HEK293 (cell line): ENCODE measurements around the gene EPB41L2.

Experiments used
- CTCF ChIA-PET: fragments of 350-600 bp; formaldehyde crosslinking; extraction: SDS; loops from one replicate; lab custom pipeline; 2021; ENCODE audit warnings: antibody characterized with exemption; lab: Yijun Ruan, JAX
- POLR2A ChIA-PET: fragments of 300-600 bp; formaldehyde crosslinking; extraction: SDS; loops from one replicate; lab custom pipeline; 2020; ENCODE audit warnings: antibody characterized with exemption, inconsistent platforms; lab: Yijun Ruan, JAX
- H3K27ac ChIP-seq: fragments of 200-500 bp; sonication (Bioruptor generic); 2 replicates; pipeline ENCODE4 v1.5.1; 2014; ENCODE audit warnings: low read depth, low read length, control low read depth, inconsistent platforms; ENCODE audit errors: extremely low read depth
- H3K36me3 ChIP-seq, 2 experiments: fragments of 200-500 bp in 1 of 2; sonication (Bioruptor generic) in 1 of 2; 1 replicate in 1 of 2; 2 replicates in 1 of 2; pipeline ENCODE4 v1.5.1; 2014 to 2017; ENCODE audit warnings: inconsistent platforms in 2 of 2, low read length in 2 of 2; ENCODE audit not compliant: control insufficient read depth in 2 of 2, insufficient read depth in 1 of 2
- H3K4me1 ChIP-seq: fragments of 200-500 bp; sonication (Bioruptor generic); 2 replicates; pipeline ENCODE4 v1.5.1; 2014; ENCODE audit warnings: mild to moderate bottlenecking, low read length, inconsistent platforms; ENCODE audit not compliant: control insufficient read depth, insufficient read depth
- H3K4me3 ChIP-seq: 2 replicates; pipeline ENCODE4 v1.5.1; 2011; ENCODE audit warnings: low read depth, mild to moderate bottlenecking, control low read depth, low read length, moderate library complexity
- H3K9me3 ChIP-seq: fragments of 200-500 bp; sonication (Bioruptor generic); 2 replicates; pipeline ENCODE4 v1.5.1; 2014; ENCODE audit warnings: low read depth, low read length, inconsistent platforms; ENCODE audit not compliant: control insufficient read depth, insufficient read depth
- EGR2 ChIP-seq: fragments of 450-650 bp; formaldehyde crosslinking; IDR thresholded peaks from 2 replicates; pipeline ENCODE4 v1.5.1; 2016; ENCODE audit warnings: low read depth, missing biosample characterization, missing genetic modification characterization
- HOXC10 ChIP-seq: sonication (generic); formaldehyde crosslinking; IDR thresholded peaks from 2 replicates; pipeline ENCODE4 v1.8.1; 2023; ENCODE audit warnings: mild to moderate bottlenecking, missing genetic modification reagents
- KLF1 ChIP-seq: fragments of 450-650 bp; formaldehyde crosslinking; IDR thresholded peaks from 2 replicates; pipeline ENCODE4 v1.5.1; 2016; ENCODE audit warnings: missing biosample characterization, missing genetic modification characterization
- MEIS1 ChIP-seq: sonication (generic); formaldehyde crosslinking; IDR thresholded peaks from 2 replicates; pipeline ENCODE4 v1.8.1; 2022; ENCODE audit warnings: missing genetic modification reagents, mild to moderate bottlenecking, borderline replicate concordance
- REST ChIP-seq: fragments of 450-650 bp; formaldehyde crosslinking; IDR thresholded peaks from 2 replicates; pipeline ENCODE4 v1.5.1; 2016; ENCODE audit warnings: missing biosample characterization, missing genetic modification characterization
- SCRT2 ChIP-seq: fragments of 450-650 bp; formaldehyde crosslinking; IDR thresholded peaks from 2 replicates; pipeline ENCODE4 v1.5.1; 2016; ENCODE audit warnings: missing biosample characterization, missing genetic modification characterization
- ZBTB10 ChIP-seq: fragments of 450-650 bp; formaldehyde crosslinking; IDR thresholded peaks from 2 replicates; pipeline ENCODE4 v1.5.1; 2016; ENCODE audit warnings: missing biosample characterization, missing genetic modification characterization
- ZBTB17 ChIP-seq: fragments of 450-650 bp; formaldehyde crosslinking; IDR thresholded peaks from 2 replicates; pipeline ENCODE4 v1.5.1; 2016; ENCODE audit warnings: missing biosample characterization, missing genetic modification characterization
- ZBTB20 ChIP-seq: fragments of 450-650 bp; formaldehyde crosslinking; IDR thresholded peaks from 2 replicates; pipeline ENCODE4 v1.5.1; 2016; ENCODE audit warnings: missing biosample characterization, missing genetic modification characterization
- ZEB2 ChIP-seq: fragments of 450-650 bp; formaldehyde crosslinking; IDR thresholded peaks from 2 replicates; pipeline ENCODE4 v1.5.1; 2016; ENCODE audit warnings: missing biosample characterization, missing genetic modification characterization
- ZNF112 ChIP-seq: fragments of 450-650 bp; formaldehyde crosslinking; IDR thresholded peaks from 2 replicates; pipeline ENCODE4 v1.5.0; 2017; ENCODE audit warnings: missing biosample characterization, missing genetic modification characterization
- ZNF138 ChIP-seq: fragments of 450-650 bp; formaldehyde crosslinking; IDR thresholded peaks from 2 replicates; pipeline ENCODE4 v1.5.1; 2016; ENCODE audit warnings: missing biosample characterization, missing genetic modification characterization, borderline replicate concordance
- ZNF140 ChIP-seq: fragments of 450-650 bp; formaldehyde crosslinking; IDR thresholded peaks from 2 replicates; pipeline ENCODE4 v1.5.1; 2016; ENCODE audit warnings: missing biosample characterization, missing genetic modification characterization
- ZNF19 ChIP-seq: fragments of 450-650 bp; formaldehyde crosslinking; IDR thresholded peaks from 2 replicates; pipeline ENCODE4; 2016; ENCODE audit warnings: missing biosample characterization, missing genetic modification characterization, low read depth
- ZNF202 ChIP-seq: fragments of 450-650 bp; formaldehyde crosslinking; IDR thresholded peaks from 2 replicates; pipeline ENCODE4 v1.5.1; 2016; ENCODE audit warnings: missing biosample characterization, missing genetic modification characterization, borderline replicate concordance
- ZNF518A ChIP-seq: fragments of 450-650 bp; formaldehyde crosslinking; conservative IDR thresholded peaks from 2 replicates; pipeline ENCODE4 v1.5.1; 2016; ENCODE audit warnings: low read depth, missing biosample characterization, missing genetic modification characterization
- ZNF555 ChIP-seq: fragments of 450-650 bp; formaldehyde crosslinking; conservative IDR thresholded peaks from 2 replicates; pipeline ENCODE4 v1.5.1; 2017; ENCODE audit warnings: missing biosample characterization, mild to moderate bottlenecking, missing genetic modification characterization, inconsistent platforms
- ZNF621 ChIP-seq: fragments of 450-650 bp; formaldehyde crosslinking; IDR thresholded peaks from 2 replicates; pipeline ENCODE4 v1.5.1; 2017; ENCODE audit warnings: missing biosample characterization, missing genetic modification characterization
- ZNF626 ChIP-seq: fragments of 450-650 bp; sonication (Bioruptor Pico); formaldehyde crosslinking; IDR thresholded peaks from 2 replicates; pipeline ENCODE4 v1.5.1; 2018; ENCODE audit warnings: missing biosample characterization, missing genetic modification characterization, inconsistent platforms
- ZNF629 ChIP-seq: fragments of 450-650 bp; formaldehyde crosslinking; IDR thresholded peaks from 2 replicates; pipeline ENCODE4 v1.5.1; 2017; ENCODE audit warnings: missing biosample characterization, missing genetic modification characterization
- ZNF660 ChIP-seq: fragments of 450-650 bp; IDR thresholded peaks from 2 replicates; pipeline ENCODE4 v1.5.1; 2018; ENCODE audit warnings: missing biosample characterization, mild to moderate bottlenecking, missing genetic modification characterization
- ZNF664 ChIP-seq: fragments of 450-650 bp; formaldehyde crosslinking; IDR thresholded peaks from 2 replicates; pipeline ENCODE4 v1.5.1; 2016; ENCODE audit warnings: missing biosample characterization, missing genetic modification characterization
- ZNF670 ChIP-seq: fragments of 450-650 bp; formaldehyde crosslinking; IDR thresholded peaks from 2 replicates; pipeline ENCODE4 v1.5.1; 2016; ENCODE audit warnings: missing biosample characterization, missing genetic modification characterization, low read depth
- ZNF701 ChIP-seq: fragments of 450-650 bp; formaldehyde crosslinking; IDR thresholded peaks from 2 replicates; pipeline ENCODE4 v1.5.1; 2016; ENCODE audit warnings: missing biosample characterization, missing genetic modification characterization
- ZNF837 ChIP-seq: fragments of 450-650 bp; formaldehyde crosslinking; IDR thresholded peaks from 2 replicates; pipeline ENCODE4 v1.5.1; 2016; ENCODE audit warnings: missing biosample characterization, missing genetic modification characterization
- ZSCAN18 ChIP-seq: fragments of 450-650 bp; formaldehyde crosslinking; IDR thresholded peaks from 2 replicates; pipeline ENCODE4 v1.5.1; 2016; ENCODE audit warnings: missing biosample characterization, missing genetic modification characterization

Gene EPB41L2

GRCh38 chr6:131096786-131097185 is 33.7 kb upstream of the EPB41L2 start (continued):
- TF ChIP-seq ZBTB10 (tag by site-specific recombination), result no peak
- TF ChIP-seq ZNF518A (tag by site-specific recombination), result no peak
- TF ChIP-seq HOXC10 (CRISPR knock-in tag), result no peak
- TF ChIP-seq ZNF621 (tag by site-specific recombination), result no peak

GRCh38 chr6:131093334-131093733 is 30.3 kb upstream of the EPB41L2 start:
- no peaks in the 10 kb centered on the region for H3K36me3 ChIP-seq
- H3K4me1 ChIP-seq, result no peaks in the 10 kb centered on the region
- ChIA-PET POLR2A (no interaction called here), CTCF (no interaction called here)
- no peaks in the 10 kb centered on the region for H3K9me3 ChIP-seq
- no peak overlapping the region for H3K4me3 ChIP-seq
- no peak overlapping the region for H3K27ac ChIP-seq
- TF ChIP-seq ZNF664 (tag by site-specific recombination), result no peak
- TF ChIP-seq ZNF140, result no peak
- no peak for TF ChIP-seq ZNF112 (tag by site-specific recombination)
- TF ChIP-seq EGR2, result no peak
- TF ChIP-seq ZNF701 (tag by site-specific recombination), result no peak
- no peak for TF ChIP-seq ZNF202
- no peak for TF ChIP-seq ZNF660 (tag by site-specific recombination)
- no peak for TF ChIP-seq REST (tag by site-specific recombination)
- TF ChIP-seq SCRT2, result no peak
- TF ChIP-seq MEIS1 (CRISPR knock-in tag), result no peak
- TF ChIP-seq ZNF138, result no peak
- TF ChIP-seq ZBTB17, result no peak
- no peak for TF ChIP-seq ZNF837 (tag by site-specific recombination)
- no peak for TF ChIP-seq ZNF629
- TF ChIP-seq ZBTB20 (tag by site-specific recombination), result no peak
- TF ChIP-seq KLF1 (tag by site-specific recombination), result no peak
- TF ChIP-seq ZNF19 (tag by site-specific recombination), result no peak
- TF ChIP-seq ZNF670 (tag by site-specific recombination), result no peak
- TF ChIP-seq ZNF555, result no peak
- TF ChIP-seq ZSCAN18 (tag by site-specific recombination), result no peak
- 0 out of 2 replicates have a peak, but pooled peaks have one; percentile 15 for TF ChIP-seq ZNF626 (tag by site-specific recombination)
- TF ChIP-seq ZEB2 (tag by site-specific recombination), result no peak
